Muscle of leg (tissue), 16 donors: Measurements from ENCODE around the gene C2orf78. TPM values are rescaled to one million over a fixed set of nuclear protein-coding genes. Genes with fewer than 3 reads are reported as not detected.
"Not testable (repeated sequence)": the region's sequence is repeated elsewhere in the genome, so short reads cannot be mapped to it uniquely, and the experiment has no call there.

ENCODE experiments used
- DNase-seq: peaks from one replicate; pipeline ENCODE4 v3.0.0; 2013
- H3K27ac ChIP-seq: one replicate; pipeline ENCODE4 v1.5.1; 2013; ENCODE audit warnings: mild to moderate bottlenecking, low read length, control low read depth
- H3K27me3 ChIP-seq: one replicate; pipeline ENCODE4 v1.6.1; 2013; ENCODE audit warnings: low read length; ENCODE audit not compliant: control insufficient read depth, insufficient read depth
- H3K36me3 ChIP-seq: one replicate; pipeline ENCODE4 v1.6.1; 2013; ENCODE audit warnings: low read length; ENCODE audit not compliant: control insufficient read depth, insufficient read depth
- H3K4me1 ChIP-seq: one replicate; pipeline ENCODE4 v1.6.1; 2013; ENCODE audit warnings: low read length; ENCODE audit not compliant: control insufficient read depth, insufficient read depth
- H3K4me3 ChIP-seq: one replicate; pipeline ENCODE4 v1.5.1; 2013; ENCODE audit warnings: low read length, control low read depth
- H3K9me3 ChIP-seq: replicated peaks from 2 replicates; pipeline ENCODE4 v1.6.1; 2013; ENCODE audit warnings: low read depth, low read length; ENCODE audit not compliant: control insufficient read depth
- WGBS: methylation state at CpG from one replicate; pipeline ENCODE4 v1.1.5; 2013; ENCODE audit warnings: missing lambda C conversion rate; ENCODE audit not compliant: insufficient coverage; 5-methylcytosine and 5-hydroxymethylcytosine counted together
- long read RNA-seq, 11 donors: transcript quantifications; one replicate each; lab custom pipeline, GENCODE V29; 2026
- polyA plus RNA-seq, 8 donors: library from polyadenylated mRNA; unstranded; fragments of 120-200 nt; gene quantifications; one replicate each; pipeline versions ENCODE4 v1.2.1 to v1.2.3, GENCODE V29; 2013; ENCODE audit warnings: inconsistent platforms in 1 of 8, low replicate concordance in 1 of 8; ENCODE audit not compliant: insufficient read length in 8 of 8, insufficient read depth in 1 of 8
- total RNA-seq: library from RNA; stranded (reverse); fragments of 120-200 nt; gene quantifications from one replicate; pipeline ENCODE4 v1.2.4, GENCODE V29; 2013

C2orf78 gene
- total RNA-seq = not detected
- not detected for polyA plus RNA-seq
- long read RNA-seq, donor 1 = 0 reads
- long read RNA-seq, donor 2 = 0 reads
- long read RNA-seq, donor 3 = 0 reads
- long read RNA-seq, donor 4 = 0 reads
- long read RNA-seq, donor 5 = 0 reads
- long read RNA-seq, donor 6 = 0 reads
- long read RNA-seq, donor 7 = 0 reads
- long read RNA-seq, donor 8 = 0 reads
- long read RNA-seq, donor 9 = 0 reads
- long read RNA-seq, donor 10 = 0 reads
- long read RNA-seq, donor 11 = 0 reads

- H3K36me3 ChIP-seq, DNase-seq, H3K4me1 ChIP-seq, H3K27me3 ChIP-seq, H3K4me3 ChIP-seq, H3K9me3 ChIP-seq, H3K27ac ChIP-seq: not testable (repeated sequence)
- WGBS = no CpG with 5 or more reads among the region's 3 CpGs
These were observed at the start of gene C2orf78 for GRCh38 chr2:73783883-73784282. Gene C2orf78 (plus strand): TSS chr2:73784183. CDS start chr2:73784310, 127 bp downstream.

DNA sequence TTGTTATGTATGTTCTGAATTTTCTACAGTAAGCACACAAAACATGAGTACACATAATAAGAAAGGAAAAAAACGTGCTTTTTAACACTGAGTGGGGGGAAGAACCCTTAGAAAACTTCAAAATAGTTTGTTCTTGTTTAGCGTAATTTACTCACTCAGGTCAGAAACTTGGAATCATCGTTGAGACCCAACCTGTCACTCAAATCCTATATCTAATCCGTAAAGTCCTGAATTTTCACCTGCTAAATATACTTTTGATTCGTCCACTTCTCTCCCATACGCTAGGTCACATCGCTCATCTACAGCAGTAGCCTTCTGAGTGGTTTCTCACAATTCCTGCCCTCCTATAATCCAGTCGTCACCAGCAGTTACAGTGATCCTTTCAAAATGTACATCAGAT, 47.6 kb upstream of the C2orf78 start:
- H3K9me3 ChIP-seq = peaks cover 6% of the 10 kb centered on the region
- peak overlapping the region; percentile 97 for H3K4me3 ChIP-seq
- H3K27ac ChIP-seq = peak overlapping the region; percentile 92
- H3K4me1 ChIP-seq = peaks cover 8% of the 10 kb centered on the region
- H3K27me3 ChIP-seq = no peaks in the 10 kb centered on the region
- peaks cover 21% of the 10 kb centered on the region for H3K36me3 ChIP-seq
- no peak for DNase-seq
- WGBS = 15% methylated on average over 6 of the region's 8 CpGs

DNA sequence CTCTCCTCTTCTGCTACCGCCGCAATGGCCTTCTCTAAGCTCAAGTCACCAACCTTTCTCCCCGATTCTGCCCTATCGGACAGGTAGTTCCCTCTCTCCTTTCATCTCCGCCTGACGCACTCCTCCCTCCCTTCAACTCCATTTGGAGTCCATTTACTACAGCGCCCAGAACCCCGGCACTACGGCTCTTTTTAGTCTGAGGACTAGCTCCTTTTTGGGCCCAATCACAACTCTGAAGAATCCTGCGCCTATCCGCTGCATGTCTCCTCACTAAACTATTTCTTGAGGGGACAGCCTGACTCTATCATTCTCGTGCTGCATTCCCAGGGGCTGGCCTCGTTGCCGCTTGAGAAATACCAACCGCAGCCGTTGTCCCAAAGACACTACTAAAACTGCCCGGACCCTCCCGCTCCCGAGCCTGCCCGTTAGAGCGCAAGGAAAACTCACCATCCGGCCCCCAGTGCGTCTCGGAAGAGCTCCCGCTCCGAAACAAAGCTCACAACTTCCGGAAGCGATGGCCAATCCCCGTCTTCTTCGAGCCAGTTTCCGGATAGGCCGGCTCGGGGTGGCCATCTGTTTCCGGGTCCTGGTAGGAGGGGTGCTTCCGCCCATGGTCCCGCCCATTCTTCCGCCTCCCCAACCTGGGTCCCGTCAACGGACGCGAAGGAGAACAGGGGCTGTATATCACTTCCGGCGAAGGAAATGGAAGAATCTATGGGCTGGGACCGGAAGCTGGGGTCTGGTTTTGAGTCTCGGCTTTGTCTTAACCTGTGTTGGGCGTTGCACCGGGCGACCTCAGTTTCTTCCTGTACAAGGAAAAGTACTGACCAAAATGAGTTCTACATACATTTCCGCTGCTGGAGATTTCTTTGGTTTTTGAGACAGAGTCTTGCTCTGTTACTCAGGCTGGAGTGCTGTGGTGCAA, 46.9 kb upstream of the C2orf78 start, which contains the start of gene TPRKB:
TPRKB (minus strand) TSS at position 491 of the 925 bp plus-strand sequence. CDS start 2,776 bp downstream, outside the sequence.
- under 1% methylated on average over 44 of the region's 49 CpGs for WGBS
- Histone ChIP-seq H3K4me1 (peaks cover 8% of the 10 kb centered on the region), H3K36me3 (peaks cover 19% of the 10 kb centered on the region), H3K4me3 (peak within 1 kb of the TSS; percentile 97), H3K27me3 (no peaks in the 10 kb centered on the region), H3K9me3 (peaks cover 6% of the 10 kb centered on the region), H3K27ac (peak within 1 kb of the TSS; percentile 92)
- DNase-seq = peak; percentile 99

GRCh38 chr2:73739101-73739500, 44.9 kb upstream of the C2orf78 start:
- Histone ChIP-seq H3K4me1 (peaks cover 8% of the 10 kb centered on the region), H3K36me3 (peaks cover 12% of the 10 kb centered on the region), H3K4me3 (no peak overlapping the region), H3K9me3 (peaks cover 6% of the 10 kb centered on the region), H3K27me3 (no peaks in the 10 kb centered on the region), H3K27ac (no peak overlapping the region)
- WGBS = 100% methylated on average over 3 of the region's 3 CpGs
- no peak for DNase-seq

GRCh38 chr2:73740767-73741166, 43.2 kb upstream of the C2orf78 start:
- no peak for DNase-seq
- WGBS = 100% methylated on average over 1 of the region's 2 CpGs
- Histone ChIP-seq H3K9me3 (peaks cover 6% of the 10 kb centered on the region), H3K27me3 (no peaks in the 10 kb centered on the region), H3K27ac (no peak overlapping the region), H3K4me3 (no peak overlapping the region), H3K36me3 (peaks cover 6% of the 10 kb centered on the region), H3K4me1 (peaks cover 8% of the 10 kb centered on the region)

- H3K4me1 ChIP-seq = no peaks in the 10 kb centered on the region
- WGBS = 91% methylated on average over 10 of the region's 11 CpGs
- no peak for DNase-seq
- no peaks in the 10 kb centered on the region for H3K9me3 ChIP-seq
- peaks cover 21% of the 10 kb centered on the region for H3K36me3 ChIP-seq
- no peak overlapping the region for H3K4me3 ChIP-seq
- no peak overlapping the region for H3K27ac ChIP-seq
- H3K27me3 ChIP-seq = no peaks in the 10 kb centered on the region
These were observed 37.7 kb upstream of the C2orf78 start for GRCh38 chr2:73746015-73746876.

- no peak overlapping the region for H3K4me3 ChIP-seq
- H3K9me3 ChIP-seq = no peaks in the 10 kb centered on the region
- no peaks in the 10 kb centered on the region for H3K27me3 ChIP-seq
- WGBS = 100% methylated on average over 1 of the region's 3 CpGs
- H3K4me1 ChIP-seq = no peaks in the 10 kb centered on the region
- DNase-seq = no peak
- H3K36me3 ChIP-seq = peaks cover 21% of the 10 kb centered on the region
- H3K27ac ChIP-seq = no peak overlapping the region
These were observed 37.1 kb upstream of the C2orf78 start for GRCh38 chr2:73746877-73747208.

DNA sequence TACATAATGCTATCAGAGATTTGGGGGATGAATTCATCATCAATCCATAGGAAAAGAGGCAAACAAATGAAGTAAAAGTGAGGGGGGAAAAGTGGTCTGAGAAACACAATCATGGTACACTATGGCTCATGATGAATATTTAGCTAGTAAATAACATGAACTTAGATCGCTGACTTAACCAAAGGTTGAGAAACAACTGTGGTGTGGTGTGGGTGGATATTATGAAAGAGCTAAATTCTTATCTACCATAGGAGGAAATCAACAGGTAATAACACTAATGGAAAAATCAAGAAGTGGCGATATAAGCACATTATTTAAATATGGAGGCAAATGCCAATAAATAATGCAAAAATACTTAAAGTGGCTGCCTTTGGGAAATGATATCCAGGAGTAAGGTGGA, 34.7 kb upstream of the C2orf78 start:
- WGBS = no CpG with 5 or more reads among the region's 2 CpGs
- no peak overlapping the region for H3K27ac ChIP-seq
- peaks cover 30% of the 10 kb centered on the region for H3K36me3 ChIP-seq
- no peaks in the 10 kb centered on the region for H3K9me3 ChIP-seq
- no peaks in the 10 kb centered on the region for H3K27me3 ChIP-seq
- H3K4me1 ChIP-seq = no peaks in the 10 kb centered on the region
- H3K4me3 ChIP-seq = no peak overlapping the region
- no peak for DNase-seq

DNA sequence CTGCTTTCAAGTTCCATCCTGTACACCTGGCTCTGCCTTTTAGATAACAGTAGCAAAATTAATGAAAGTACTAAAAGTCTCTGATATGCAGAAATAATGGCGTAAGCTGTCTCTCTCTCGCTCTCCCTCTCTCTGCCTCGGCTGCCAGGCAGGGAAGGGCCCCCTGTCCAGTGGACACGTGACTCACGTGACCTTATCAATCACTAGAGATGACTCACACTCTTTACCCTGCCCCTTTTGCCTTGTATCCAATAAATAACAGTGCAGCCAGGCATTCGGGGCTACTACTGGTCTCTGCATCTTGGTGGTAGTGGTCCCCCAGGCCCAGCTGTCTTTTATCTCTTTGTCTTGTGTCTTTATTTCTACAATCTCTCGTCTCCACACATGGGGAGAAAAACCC, 29.7 kb upstream of the C2orf78 start:
- not testable (repeated sequence) for H3K9me3 ChIP-seq, H3K4me1 ChIP-seq, DNase-seq, H3K27me3 ChIP-seq, H3K27ac ChIP-seq, H3K4me3 ChIP-seq
- WGBS = 93% methylated on average over 7 of the region's 7 CpGs
- H3K36me3 ChIP-seq = peaks cover 38% of the 10 kb centered on the region
